Thyroid gland (tissue), 4 donors: ENCODE data around the gene CCDC180.

ENCODE experiments used
- CTCF ChIP-seq, 6 experiments: fragments of 200-600 bp in 3 of 6; fragments of 450-650 bp in 3 of 6; sonication (generic) in 3 of 6; IDR thresholded peaks; one replicate each; pipeline ENCODE4 v1.5.1; 2016 to 2019; ENCODE audit warnings: antibody characterized with exemption in 6 of 6, mild to moderate bottlenecking in 2 of 6, inconsistent platforms in 1 of 6, moderate library complexity in 1 of 6
- POLR2A ChIP-seq, 2 donors: fragments of 450-650 bp; IDR thresholded peaks; one replicate each; pipeline ENCODE4 v1.6.1; 2017; ENCODE audit warnings: antibody characterized with exemption in 2 of 2, mild to moderate bottlenecking in 2 of 2, moderate library complexity in 1 of 2

- TF ChIP-seq CTCF (IDR thresholded peaks at IDR 0.05) (no peak), POLR2A (IDR thresholded peaks at IDR 0.05) (no peak)
These were observed 7.5 kb upstream of the CCDC180 start for GRCh38 chr9:97299809-97300414.
